ENCODE data around the gene PRR33. TPM values are rescaled to one million over a fixed set of nuclear protein-coding genes. Genes with fewer than 3 reads are reported as not detected.

Gene PRR33
- total and polyA plus RNA-seq, 4 donors = not detected

DNA sequence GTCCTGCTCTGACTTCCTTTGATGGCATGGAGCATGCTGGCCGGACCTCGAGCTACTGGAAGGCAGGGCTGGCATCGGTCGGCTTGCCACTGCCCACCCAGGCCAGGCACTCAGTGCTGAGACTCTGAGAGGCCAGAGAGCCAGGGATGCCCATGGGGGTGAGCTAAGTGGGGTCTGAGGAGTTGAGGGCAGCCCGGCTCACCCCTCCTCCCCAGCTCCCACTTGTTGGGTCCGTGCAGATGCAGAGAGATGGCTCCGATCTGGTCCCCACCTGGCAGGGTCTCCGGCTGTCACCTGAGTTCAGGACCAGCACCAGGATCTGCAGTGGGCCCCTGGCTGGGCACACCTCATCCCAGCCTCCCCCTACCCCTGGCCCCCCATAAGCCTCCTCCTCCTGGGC, 25.5 kb downstream of the PRR33 start:
- Histone ChIP-seq H3K9me3 (ENCODE audit: control insufficient read depth in 4 of 4, low read length in 3 of 4) (no peaks in the 10 kb centered on the region), H3K27ac (ENCODE audit: low read depth in 1 of 2, low read length in 2 of 2) (no peak overlapping the region), H3K4me3 (ENCODE audit: low read depth in 1 of 3, low read length in 3 of 3) (no peak overlapping the region), H3K9ac (ENCODE audit: low read depth in 1 of 2, low read length in 2 of 2) (no peak overlapping the region), H3K36me3 (ENCODE audit: control insufficient read depth in 4 of 4, insufficient read depth in 3 of 4, low read depth in 1 of 4, low read length in 3 of 4) (no peaks in the 10 kb centered on the region), H3K27me3 (ENCODE audit: control insufficient read depth in 4 of 4, insufficient read depth in 4 of 4, low read length in 3 of 4) (peaks cover 0 to 3% (median 0%) of the 10 kb centered on the region in 4 donors), H3K4me1 (ENCODE audit: control insufficient read depth in 4 of 4, insufficient read depth in 4 of 4, low read length in 3 of 4) (peaks cover 0 to 12% (median 7%) of the 10 kb centered on the region in 4 donors)
- TF ChIP-seq HNF4G (IDR thresholded peaks at IDR 0.05) = no peak
- TF ChIP-seq RAD21 (IDR thresholded peaks at IDR 0.05) = no peak
- TF ChIP-seq, protein P1, sequence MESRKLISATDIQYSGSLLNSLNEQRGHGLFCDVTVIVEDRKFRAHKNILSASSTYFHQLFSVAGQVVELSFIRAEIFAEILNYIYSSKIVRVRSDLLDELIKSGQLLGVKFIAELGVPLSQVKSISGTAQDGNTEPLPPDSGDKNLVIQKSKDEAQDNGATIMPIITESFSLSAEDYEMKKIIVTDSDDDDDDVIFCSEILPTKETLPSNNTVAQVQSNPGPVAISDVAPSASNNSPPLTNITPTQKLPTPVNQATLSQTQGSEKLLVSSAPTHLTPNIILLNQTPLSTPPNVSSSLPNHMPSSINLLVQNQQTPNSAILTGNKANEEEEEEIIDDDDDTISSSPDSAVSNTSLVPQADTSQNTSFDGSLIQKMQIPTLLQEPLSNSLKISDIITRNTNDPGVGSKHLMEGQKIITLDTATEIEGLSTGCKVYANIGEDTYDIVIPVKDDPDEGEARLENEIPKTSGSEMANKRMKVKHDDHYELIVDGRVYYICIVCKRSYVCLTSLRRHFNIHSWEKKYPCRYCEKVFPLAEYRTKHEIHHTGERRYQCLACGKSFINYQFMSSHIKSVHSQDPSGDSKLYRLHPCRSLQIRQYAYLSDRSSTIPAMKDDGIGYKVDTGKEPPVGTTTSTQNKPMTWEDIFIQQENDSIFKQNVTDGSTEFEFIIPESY (IDR thresholded peaks at IDR 0.05) = no peak
- TF ChIP-seq EGR1 (IDR thresholded peaks at IDR 0.05; ENCODE audit: low read depth in 2 of 2) = no peak
- no peak for TF ChIP-seq RXRA (IDR thresholded peaks at IDR 0.05)
- TF ChIP-seq YY1 (IDR thresholded peaks at IDR 0.05) = no peak
- no peak for TF ChIP-seq NR2F2 (IDR thresholded peaks at IDR 0.05)
- TF ChIP-seq GABPA (IDR thresholded peaks at IDR 0.05 in 1 of 2, conservative IDR thresholded peaks at IDR 0.05 in 1 of 2) = no peak
- no peak for TF ChIP-seq TAF1 (conservative IDR thresholded peaks at IDR 0.05)
- no peak for TF ChIP-seq FOXA1 (IDR thresholded peaks at IDR 0.05)
- TF ChIP-seq, protein P2, sequence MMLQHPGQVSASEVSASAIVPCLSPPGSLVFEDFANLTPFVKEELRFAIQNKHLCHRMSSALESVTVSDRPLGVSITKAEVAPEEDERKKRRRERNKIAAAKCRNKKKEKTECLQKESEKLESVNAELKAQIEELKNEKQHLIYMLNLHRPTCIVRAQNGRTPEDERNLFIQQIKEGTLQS (IDR thresholded peaks at IDR 0.05) = no peak
- no peak for TF ChIP-seq JUND (IDR thresholded peaks at IDR 0.05)
- TF ChIP-seq, protein P3, sequence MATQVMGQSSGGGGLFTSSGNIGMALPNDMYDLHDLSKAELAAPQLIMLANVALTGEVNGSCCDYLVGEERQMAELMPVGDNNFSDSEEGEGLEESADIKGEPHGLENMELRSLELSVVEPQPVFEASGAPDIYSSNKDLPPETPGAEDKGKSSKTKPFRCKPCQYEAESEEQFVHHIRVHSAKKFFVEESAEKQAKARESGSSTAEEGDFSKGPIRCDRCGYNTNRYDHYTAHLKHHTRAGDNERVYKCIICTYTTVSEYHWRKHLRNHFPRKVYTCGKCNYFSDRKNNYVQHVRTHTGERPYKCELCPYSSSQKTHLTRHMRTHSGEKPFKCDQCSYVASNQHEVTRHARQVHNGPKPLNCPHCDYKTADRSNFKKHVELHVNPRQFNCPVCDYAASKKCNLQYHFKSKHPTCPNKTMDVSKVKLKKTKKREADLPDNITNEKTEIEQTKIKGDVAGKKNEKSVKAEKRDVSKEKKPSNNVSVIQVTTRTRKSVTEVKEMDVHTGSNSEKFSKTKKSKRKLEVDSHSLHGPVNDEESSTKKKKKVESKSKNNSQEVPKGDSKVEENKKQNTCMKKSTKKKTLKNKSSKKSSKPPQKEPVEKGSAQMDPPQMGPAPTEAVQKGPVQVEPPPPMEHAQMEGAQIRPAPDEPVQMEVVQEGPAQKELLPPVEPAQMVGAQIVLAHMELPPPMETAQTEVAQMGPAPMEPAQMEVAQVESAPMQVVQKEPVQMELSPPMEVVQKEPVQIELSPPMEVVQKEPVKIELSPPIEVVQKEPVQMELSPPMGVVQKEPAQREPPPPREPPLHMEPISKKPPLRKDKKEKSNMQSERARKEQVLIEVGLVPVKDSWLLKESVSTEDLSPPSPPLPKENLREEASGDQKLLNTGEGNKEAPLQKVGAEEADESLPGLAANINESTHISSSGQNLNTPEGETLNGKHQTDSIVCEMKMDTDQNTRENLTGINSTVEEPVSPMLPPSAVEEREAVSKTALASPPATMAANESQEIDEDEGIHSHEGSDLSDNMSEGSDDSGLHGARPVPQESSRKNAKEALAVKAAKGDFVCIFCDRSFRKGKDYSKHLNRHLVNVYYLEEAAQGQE (IDR thresholded peaks at IDR 0.05) = no peak
- TF ChIP-seq, protein P4, sequence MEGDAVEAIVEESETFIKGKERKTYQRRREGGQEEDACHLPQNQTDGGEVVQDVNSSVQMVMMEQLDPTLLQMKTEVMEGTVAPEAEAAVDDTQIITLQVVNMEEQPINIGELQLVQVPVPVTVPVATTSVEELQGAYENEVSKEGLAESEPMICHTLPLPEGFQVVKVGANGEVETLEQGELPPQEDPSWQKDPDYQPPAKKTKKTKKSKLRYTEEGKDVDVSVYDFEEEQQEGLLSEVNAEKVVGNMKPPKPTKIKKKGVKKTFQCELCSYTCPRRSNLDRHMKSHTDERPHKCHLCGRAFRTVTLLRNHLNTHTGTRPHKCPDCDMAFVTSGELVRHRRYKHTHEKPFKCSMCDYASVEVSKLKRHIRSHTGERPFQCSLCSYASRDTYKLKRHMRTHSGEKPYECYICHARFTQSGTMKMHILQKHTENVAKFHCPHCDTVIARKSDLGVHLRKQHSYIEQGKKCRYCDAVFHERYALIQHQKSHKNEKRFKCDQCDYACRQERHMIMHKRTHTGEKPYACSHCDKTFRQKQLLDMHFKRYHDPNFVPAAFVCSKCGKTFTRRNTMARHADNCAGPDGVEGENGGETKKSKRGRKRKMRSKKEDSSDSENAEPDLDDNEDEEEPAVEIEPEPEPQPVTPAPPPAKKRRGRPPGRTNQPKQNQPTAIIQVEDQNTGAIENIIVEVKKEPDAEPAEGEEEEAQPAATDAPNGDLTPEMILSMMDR (IDR thresholded peaks at IDR 0.05; ENCODE audit: low read depth, low read length, missing input control) = no peak
- TF ChIP-seq FOXA2 (IDR thresholded peaks at IDR 0.05) = no peak
- no peak for TF ChIP-seq HNF4A (conservative IDR thresholded peaks at IDR 0.05)
- TF ChIP-seq SP1 (IDR thresholded peaks at IDR 0.05) = no peak
- TF ChIP-seq, protein P5, sequence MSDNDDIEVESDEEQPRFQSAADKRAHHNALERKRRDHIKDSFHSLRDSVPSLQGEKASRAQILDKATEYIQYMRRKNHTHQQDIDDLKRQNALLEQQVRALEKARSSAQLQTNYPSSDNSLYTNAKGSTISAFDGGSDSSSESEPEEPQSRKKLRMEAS (IDR thresholded peaks at IDR 0.05) = no peak
- WGBS = 95% methylated on average over 8 of the region's 8 CpGs
- DNase-seq (ENCODE audit: low spot score) = no peak
